ENCODE results near the gene SRSF4.

- TF ChIP-seq CTCF (IDR thresholded peaks at IDR 0.05) (no peak), POLR2A (IDR thresholded peaks at IDR 0.05) (no peak)
These were observed 55.9 kb downstream of the SRSF4 start for GRCh38 chr1:29125788-29126187.

Measured in vagina (tissue), 2 donors.